GM12872 (cell line): ENCODE data around the gene SFTPB.

Experiments used
- CTCF ChIP-seq: IDR thresholded peaks from 3 replicates; pipeline ENCODE4 v1.5.1; 2011; ENCODE audit warnings: low read depth, mild to moderate bottlenecking, low read length, moderate library complexity; ENCODE audit not compliant: insufficient read depth

The SFTPB gene

GRCh38 chr2:85655961-85656417 is 12.0 kb downstream of the SFTPB start:
- TF ChIP-seq CTCF: no peak

DNA sequence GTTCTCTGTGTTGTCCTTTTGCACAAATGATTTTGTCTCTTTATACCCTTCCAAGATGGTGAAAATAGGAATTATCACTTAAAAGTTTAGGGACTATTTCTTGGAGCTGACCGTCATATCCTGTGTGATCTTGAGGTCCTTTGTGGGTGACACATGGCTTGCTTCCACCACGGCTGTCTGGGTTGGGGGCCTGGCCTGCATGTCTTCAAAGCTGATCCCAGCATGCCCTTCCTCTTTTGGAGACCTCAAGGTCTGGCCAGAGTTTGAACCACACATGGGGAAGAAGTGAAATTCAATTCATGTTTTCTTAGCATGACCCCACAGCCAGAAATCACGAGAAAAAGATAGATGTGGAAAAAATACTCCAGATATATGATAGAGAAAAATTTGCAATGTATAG is 14.0 kb downstream of the SFTPB start:
- TF ChIP-seq CTCF: no peak

DNA sequence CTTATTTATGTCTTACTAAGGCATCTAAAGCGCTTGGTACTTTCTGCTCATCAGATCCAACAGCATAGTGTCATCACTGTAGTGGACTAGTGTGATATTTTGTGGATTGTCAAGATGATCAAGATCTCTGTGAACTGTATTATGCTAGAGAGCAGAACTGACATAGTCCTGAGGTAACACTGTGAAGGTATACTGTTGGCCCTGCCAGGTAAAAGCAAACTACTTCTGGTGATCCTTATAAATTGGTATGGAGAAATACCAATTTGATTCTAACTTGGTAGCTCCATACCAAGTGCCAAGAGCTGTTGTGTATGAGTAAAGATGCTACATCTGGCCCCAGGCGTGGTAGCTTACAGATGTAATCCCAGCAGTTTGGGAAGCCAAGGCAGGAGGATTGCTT is 15.9 kb downstream of the SFTPB start:
- no peak for TF ChIP-seq CTCF

GRCh38 chr2:85651097-85651496 is 16.9 kb downstream of the SFTPB start:
- TF ChIP-seq CTCF: no peak

DNA sequence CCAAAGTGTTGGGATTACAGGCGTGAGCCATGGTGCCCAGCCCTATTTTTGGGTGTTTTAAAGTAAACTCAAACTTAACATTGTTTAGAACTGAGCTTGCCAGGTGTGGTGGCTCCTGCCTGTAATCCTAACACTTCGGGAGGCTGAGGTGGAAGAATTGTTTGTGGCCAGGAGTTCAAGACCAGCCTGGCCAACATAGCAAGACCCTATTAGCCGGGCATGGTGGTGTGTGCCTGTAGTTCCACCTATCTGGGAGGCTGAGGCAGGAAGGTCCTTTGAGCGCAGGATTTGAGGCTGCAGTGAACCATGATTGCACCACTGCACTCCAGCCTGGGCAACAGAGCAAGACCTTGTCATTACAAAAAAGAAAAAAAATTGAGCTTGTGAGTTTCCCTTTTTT is 17.5 kb downstream of the SFTPB start:
- no peak for TF ChIP-seq CTCF

GRCh38 chr2:85649201-85650190 is 18.5 kb downstream of the SFTPB start:
- no peak for TF ChIP-seq CTCF

GRCh38 chr2:85648619-85649018 is 19.4 kb downstream of the SFTPB start:
- TF ChIP-seq CTCF: peak; percentile 67
